Prostate gland (tissue), 2 donors: Measurements from ENCODE around the gene CYP2A13. TPM values are rescaled to one million over a fixed set of nuclear protein-coding genes. Genes with fewer than 3 reads are reported as not detected.
"Not testable (repeated sequence)": the region's sequence is repeated elsewhere in the genome, so short reads cannot be mapped to it uniquely, and the experiment has no call there.

Source experiments
- DNase-seq: peaks from one replicate; pipeline ENCODE4 v3.0.0-alpha.2; 2019; ENCODE audit warnings: low spot score
- H3K27ac ChIP-seq, 2 donors: fragments of 200-600 bp; sonication (generic); 2 replicates each; pipeline ENCODE4 v1.5.1; 2017 to 2019
- H3K27me3 ChIP-seq: fragments of 200-600 bp; sonication (generic); replicated peaks from 2 replicates; pipeline ENCODE4 v1.5.1; 2019; ENCODE audit not compliant: insufficient read depth
- H3K36me3 ChIP-seq, 2 donors: fragments of 200-600 bp; sonication (generic); 1 replicate in 1 of 2; 2 replicates in 1 of 2; pipeline versions ENCODE4 v1.5.1 to v1.8.1; 2017 to 2019
- H3K4me1 ChIP-seq: fragments of 200-600 bp; sonication (generic); replicated peaks from 2 replicates; pipeline ENCODE4 v1.5.1; 2019
- H3K4me3 ChIP-seq, 2 donors: fragments of 200-600 bp; sonication (generic); 2 replicates each; pipeline ENCODE4 v1.5.1; 2017 to 2019
- H3K9me3 ChIP-seq: fragments of 200-600 bp; sonication (generic); 2 replicates; pipeline ENCODE4 v1.5.1; 2017
- CTCF ChIP-seq, 4 experiments: fragments of 200-600 bp in 2 of 4; fragments of 450-650 bp in 2 of 4; sonication (generic) in 2 of 4; IDR thresholded peaks; 1 replicate in 3 of 4; 2 replicates in 1 of 4; pipeline ENCODE4 v1.5.1; 2016 to 2019; ENCODE audit warnings: antibody characterized with exemption in 4 of 4, mild to moderate bottlenecking in 2 of 4, moderate library complexity in 2 of 4
- POLR2A ChIP-seq: fragments of 450-650 bp; IDR thresholded peaks from one replicate; pipeline ENCODE4 v1.6.1; 2016; ENCODE audit warnings: antibody characterized with exemption, mild to moderate bottlenecking
- POLR2AphosphoS5 ChIP-seq: sonication (generic); formaldehyde crosslinking; IDR thresholded peaks from one replicate; pipeline ENCODE4 v1.6.1; 2017; ENCODE audit warnings: antibody characterized with exemption
- WGBS: methylation state at CpG from one replicate; pipeline ENCODE4 v1.1.5; 2018; 5-methylcytosine and 5-hydroxymethylcytosine counted together
- intact Hi-C: fragments of 100-400 bp; cut with DNase I; formaldehyde crosslinking; loops from one replicate; pipeline ENCODE4 v1.14.2; 2022
- total RNA-seq, 2 donors: library from RNA; depleted of rRNA; stranded (reverse); fragments of >200 nt; gene quantifications; one replicate each; pipeline ENCODE4 v1.1.0, GENCODE V29; 2016

Gene CYP2A13
- total RNA-seq, result not detected

DNA sequence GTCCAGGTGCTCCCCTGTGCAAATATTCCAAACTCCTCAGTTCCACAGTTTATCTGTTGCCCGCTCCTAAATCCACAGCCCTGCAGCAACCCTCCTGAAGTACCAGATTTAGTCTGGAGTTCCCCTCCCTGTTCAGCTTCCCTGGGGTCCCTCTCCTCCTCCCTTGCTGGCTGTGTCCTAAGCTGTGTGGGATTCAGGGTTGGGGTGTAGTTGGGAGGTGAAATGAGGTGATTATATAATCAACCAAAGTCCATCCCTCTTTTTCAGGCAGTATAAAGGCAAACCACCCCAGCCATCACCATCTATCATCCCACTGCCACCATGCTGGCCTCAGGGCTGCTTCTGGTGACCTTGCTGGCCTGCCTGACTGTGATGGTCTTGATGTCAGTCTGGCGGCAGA, at the start of gene CYP2A13:
Gene CYP2A13 (plus strand): TSS at position 301 of the 400 bp plus-strand sequence. CDS start 21 bp downstream, at position 322.
- no peaks in the 10 kb centered on the region for H3K36me3 ChIP-seq
- H3K27ac ChIP-seq, result no peak within 1 kb of the TSS
- no peak for DNase-seq
- no peaks in the 10 kb centered on the region for H3K9me3 ChIP-seq
- H3K27me3 ChIP-seq, result peaks cover 12% of the 10 kb centered on the region
- 73% methylated on average over 2 of the region's 2 CpGs for WGBS
- no peaks in the 10 kb centered on the region for H3K4me1 ChIP-seq
- intact Hi-C loops, result no loop called here
- H3K4me3 ChIP-seq, result no peak within 1 kb of the TSS
- TF ChIP-seq POLR2AphosphoS5, result no peak
- TF ChIP-seq CTCF (IDR thresholded peaks at IDR 0.05), result no peak
- no peak for TF ChIP-seq POLR2A

DNA sequence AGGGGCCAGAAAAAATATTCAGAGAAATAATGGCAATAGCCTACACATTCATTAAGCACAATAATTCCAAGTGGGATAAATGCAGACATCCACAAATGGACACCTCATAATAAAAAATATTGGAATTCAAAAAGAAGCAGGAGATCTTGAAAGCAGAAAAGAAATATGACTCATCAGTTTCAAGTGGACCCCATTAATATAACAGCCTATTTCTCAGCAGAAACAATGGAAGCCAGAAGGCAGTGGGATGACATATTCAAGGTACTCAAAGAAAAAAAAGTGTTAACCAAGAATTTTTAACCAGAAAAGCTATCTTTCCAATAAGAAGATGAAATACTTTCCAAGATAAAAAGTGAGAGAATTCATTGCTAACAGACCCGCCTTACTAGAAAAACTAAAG, 48.4 kb upstream of the CYP2A13 start:
- 75% methylated on average over 1 of the region's 1 CpG for WGBS
- TF ChIP-seq POLR2A, result no peak
- no peaks in the 10 kb centered on the region for H3K9me3 ChIP-seq
- no peak overlapping the region for H3K27ac ChIP-seq
- DNase-seq, result no peak
- H3K27me3 ChIP-seq, result no peaks in the 10 kb centered on the region
- H3K4me1 ChIP-seq, result no peaks in the 10 kb centered on the region
- intact Hi-C loops, result no loop called here
- H3K4me3 ChIP-seq, result no peak overlapping the region
- H3K36me3 ChIP-seq, result no peaks in the 10 kb centered on the region

DNA sequence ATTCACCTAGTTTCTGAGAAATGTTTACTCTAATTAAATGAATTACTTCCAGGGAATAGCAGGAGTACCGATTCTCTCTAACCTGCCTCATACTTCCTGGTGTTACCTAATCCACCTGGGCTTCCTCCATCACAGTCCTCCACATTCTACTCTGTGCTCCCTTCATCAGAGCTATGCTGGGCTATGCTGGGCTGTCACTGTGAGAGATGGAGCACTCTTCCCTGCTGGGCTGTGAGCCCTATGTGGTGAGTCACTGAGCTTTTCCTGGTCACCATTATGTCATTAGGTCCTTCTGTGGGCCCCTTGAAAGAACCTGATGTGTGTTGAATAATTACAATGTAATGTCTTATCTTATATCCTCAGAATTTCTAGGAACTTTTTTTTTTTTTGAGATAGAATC, 43.2 kb upstream of the CYP2A13 start:
- intact Hi-C loops, H3K4me3 ChIP-seq, H3K27ac ChIP-seq, H3K36me3 ChIP-seq, H3K9me3 ChIP-seq, DNase-seq, H3K4me1 ChIP-seq, H3K27me3 ChIP-seq: not testable (repeated sequence)
- 42% methylated on average over 1 of the region's 1 CpG for WGBS

GRCh38 chr19:41050426-41050825, 37.8 kb upstream of the CYP2A13 start:
- intact Hi-C loops, result no loop called here
- H3K27me3 ChIP-seq, result no peaks in the 10 kb centered on the region
- DNase-seq, result no peak

GRCh38 chr19:41052162-41052561, 36.1 kb upstream of the CYP2A13 start:
- H3K9me3 ChIP-seq, H3K4me3 ChIP-seq, H3K27me3 ChIP-seq, H3K36me3 ChIP-seq, H3K27ac ChIP-seq, DNase-seq, H3K4me1 ChIP-seq, intact Hi-C loops: not testable (repeated sequence)
- WGBS, result 72% methylated on average over 7 of the region's 7 CpGs

More at GRCh38 chr19:41050426-41050825, 37.8 kb upstream of the CYP2A13 start:
- WGBS, result 86% methylated on average over 13 of the region's 13 CpGs
- no peak for TF ChIP-seq CTCF (IDR thresholded peaks at IDR 0.05)
- no peak for TF ChIP-seq POLR2A
- no peaks in the 10 kb centered on the region for H3K36me3 ChIP-seq
- no peaks in the 10 kb centered on the region for H3K9me3 ChIP-seq
- H3K4me1 ChIP-seq, result no peaks in the 10 kb centered on the region
- no peak overlapping the region for H3K4me3 ChIP-seq
- H3K27ac ChIP-seq, result no peak overlapping the region

DNA sequence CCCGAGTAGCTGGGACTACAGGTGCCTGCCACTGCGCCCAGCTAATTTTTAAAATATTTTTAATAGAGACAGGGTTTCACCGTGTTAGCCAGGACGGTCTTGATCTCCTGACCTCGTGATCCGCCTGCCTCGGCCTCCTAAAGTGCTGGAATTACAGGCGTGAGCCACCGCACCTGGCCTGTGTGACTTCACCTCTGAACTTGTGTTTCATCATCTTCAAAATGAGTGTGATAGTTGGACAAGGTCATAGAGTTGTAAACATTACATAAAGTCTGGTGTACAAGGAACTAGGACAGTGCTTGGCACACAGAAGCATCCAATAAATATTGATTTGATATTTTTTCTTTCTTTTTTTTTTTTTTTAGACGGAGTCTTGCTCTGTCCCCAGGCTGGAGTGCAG, 34.9 kb upstream of the CYP2A13 start:
- DNase-seq, H3K36me3 ChIP-seq, H3K4me1 ChIP-seq, intact Hi-C loops, H3K27me3 ChIP-seq, H3K9me3 ChIP-seq, H3K27ac ChIP-seq, H3K4me3 ChIP-seq: not testable (repeated sequence)
- WGBS, result 88% methylated on average over 10 of the region's 10 CpGs

GRCh38 chr19:41064974-41065569, 23.2 kb upstream of the CYP2A13 start:
- Histone ChIP-seq H3K4me3 (no peak overlapping the region), H3K36me3 (no peaks in the 10 kb centered on the region), H3K27ac (no peak overlapping the region), H3K9me3 (no peaks in the 10 kb centered on the region), H3K27me3 (no peaks in the 10 kb centered on the region), H3K4me1 (no peaks in the 10 kb centered on the region)
- WGBS, result 60% methylated on average over 7 of the region's 7 CpGs
- TF ChIP-seq POLR2A (no peak), POLR2AphosphoS5 (no peak), CTCF (IDR thresholded peaks at IDR 0.05) (no peak)
- no peak for DNase-seq
- intact Hi-C loops, result no loop called here
